GM12878 (cell line): ENCODE data around the gene ANXA3. TPM values are rescaled to one million over a fixed set of nuclear protein-coding genes. Genes with fewer than 3 reads are reported as not detected.

Experiments
- BACH1 ChIP-seq: fragments of 450-650 bp; IDR thresholded peaks from 2 replicates; pipeline ENCODE4 v1.6.1; 2017; ENCODE audit warnings: mild to moderate bottlenecking, borderline replicate concordance
- FOS ChIP-seq: IDR thresholded peaks from 3 replicates; pipeline ENCODE4 v1.6.1; 2011; ENCODE audit warnings: borderline replicate concordance; ENCODE audit not compliant: insufficient read length; ENCODE audit errors: extremely low read depth
- HDGF ChIP-seq: fragments of 450-650 bp; IDR thresholded peaks from 2 replicates; pipeline ENCODE4 v1.6.1; 2016; ENCODE audit warnings: antibody characterized with exemption
- PAX5 ChIP-seq: IDR thresholded peaks from 2 replicates; pipeline ENCODE4 v1.6.1; 2011; ENCODE audit warnings: low read depth, low read length, borderline replicate concordance
- POLR2AphosphoS5 ChIP-seq: IDR thresholded peaks from 2 replicates; pipeline ENCODE4 v1.6.1; 2011; ENCODE audit warnings: mild to moderate bottlenecking, low read length, inconsistent platforms
- SIX5 ChIP-seq: IDR thresholded peaks from 2 replicates; pipeline ENCODE4 v1.6.1; 2011; ENCODE audit warnings: mild to moderate bottlenecking, low read depth, low read length, moderate library complexity; ENCODE audit not compliant: severe bottlenecking
- SMC3 ChIP-seq: IDR thresholded peaks from 2 replicates; pipeline ENCODE4 v1.6.1; 2011; ENCODE audit warnings: low read length, improper control_type of control experiment, borderline replicate concordance
- STAT3 ChIP-seq: IDR thresholded peaks from 2 replicates; pipeline ENCODE4 v1.6.1; 2011; ENCODE audit warnings: low read depth, low read length, improper control_type of control experiment
- TCF7 ChIP-seq: IDR thresholded peaks from 2 replicates; pipeline ENCODE4 v1.6.1; 2014; ENCODE audit warnings: antibody characterized with exemption, borderline replicate concordance
- polyA plus RNA-seq, 11 experiments: library from polyadenylated mRNA; depleted of rRNA in 4 of 11; unstranded in 6 of 11; stranded (reverse) in 5 of 11; fragments of >200 nt; fragmentation: Nextera tagmentation in 4 of 11; fragmentation: Illumina TruSeq in 1 of 11; extraction: Ambion mirVana in 4 of 11; extraction: Trizol in 1 of 11; gene quantifications; 1 replicate in 1 of 11; 2 replicates in 10 of 11; pipeline versions ENCODE4 v1.2.1 to v1.2.3, GENCODE V29; 2011 to 2016; ENCODE audit warnings: inconsistent platforms in 2 of 11, missing spikeins in 2 of 11, low read depth in 1 of 11
- total RNA-seq, 4 experiments: library from RNA; depleted of rRNA in 3 of 4; stranded (reverse); fragments of >200 nt in 3 of 4; fragmentation: Illumina TruSeq in 1 of 4; extraction: Trizol in 1 of 4; gene quantifications; 2 replicates each; pipeline versions ENCODE4 v1.2.1 to v1.2.3, GENCODE V29; 2013 to 2021
- TF ChIP-seq, protein P1 (sequence below): fragments of 450-650 bp; IDR thresholded peaks from 2 replicates; pipeline ENCODE4 v1.6.1; 2016; ENCODE audit warnings: mild to moderate bottlenecking
- TF ChIP-seq, protein P2 (sequence below): IDR thresholded peaks from 2 replicates; pipeline ENCODE4 v1.6.1; 2012; ENCODE audit warnings: improper control_type of control experiment, low read depth, low read length; ENCODE audit not compliant: insufficient replicate concordance
- TF ChIP-seq, protein P3 (sequence below): IDR thresholded peaks from 2 replicates; pipeline ENCODE4 v1.6.1; 2012; ENCODE audit warnings: low read depth, low read length, improper control_type of control experiment
- TF ChIP-seq, protein P4 (sequence below): fragments of 450-650 bp; IDR thresholded peaks from 2 replicates; pipeline ENCODE4 v1.6.1; 2014; ENCODE audit warnings: mild to moderate bottlenecking
- TF ChIP-seq, protein P5 (sequence below): fragments of 450-650 bp; conservative IDR thresholded peaks from 2 replicates; pipeline ENCODE4 v1.6.1; 2017; ENCODE audit warnings: mild to moderate bottlenecking, moderate library complexity
- TF ChIP-seq, protein P6 (sequence below): IDR thresholded peaks from 2 replicates; pipeline ENCODE4 v1.6.1; 2012; ENCODE audit warnings: low read depth, low read length, improper control_type of control experiment
- TF ChIP-seq, protein P7 (sequence below): fragments of 150-350 bp; IDR thresholded peaks from 2 replicates; pipeline ENCODE4 v1.6.1; 2014; ENCODE audit warnings: mild to moderate bottlenecking, low read depth, low read length

The ANXA3 gene
- total and polyA plus RNA-seq, 10 of the 15 experiments (the other 5 are each of a cell fraction or from before 2014, with no cell fraction given) = 0.28 to 14.7 (median 0.91) TPM

DNA sequence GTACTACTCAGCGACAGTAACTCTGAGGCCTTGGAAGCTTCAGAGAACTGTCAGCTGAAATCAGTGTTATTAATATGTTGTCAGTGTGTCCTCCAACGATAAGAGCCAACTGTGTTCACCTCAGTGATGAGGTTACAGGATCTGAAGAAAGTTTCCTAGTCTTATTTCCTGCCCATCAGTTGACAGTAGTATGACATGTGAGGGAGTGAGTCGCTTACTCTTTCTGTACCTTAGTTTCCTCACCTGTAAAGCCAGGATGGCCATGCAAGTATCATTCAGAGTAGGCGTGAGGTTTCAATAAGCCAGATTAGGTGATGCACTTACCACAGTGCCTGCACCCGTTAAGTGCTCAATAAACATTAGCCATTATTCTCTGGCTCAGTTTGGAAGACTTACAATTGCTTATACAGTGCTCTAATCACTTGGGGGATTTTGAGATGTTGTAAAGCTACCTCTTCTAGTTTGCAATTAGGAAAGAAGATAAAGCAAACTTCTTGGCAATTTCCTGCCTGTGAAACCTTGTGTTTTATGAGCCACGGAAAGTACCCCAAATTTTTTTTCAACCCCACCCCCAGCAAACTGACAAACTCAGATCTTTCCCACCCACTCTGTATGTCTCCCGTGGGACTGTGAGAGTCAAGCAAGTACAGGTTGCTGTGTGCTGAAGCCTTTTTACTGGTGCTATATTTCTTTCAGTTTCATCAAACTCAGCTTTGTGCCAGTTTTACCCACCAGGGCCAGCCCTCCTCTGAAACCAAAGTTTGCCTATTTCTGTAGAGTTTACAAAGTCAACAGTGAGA, 62.2 kb downstream of the ANXA3 start (continued):
- TF ChIP-seq, protein P1, sequence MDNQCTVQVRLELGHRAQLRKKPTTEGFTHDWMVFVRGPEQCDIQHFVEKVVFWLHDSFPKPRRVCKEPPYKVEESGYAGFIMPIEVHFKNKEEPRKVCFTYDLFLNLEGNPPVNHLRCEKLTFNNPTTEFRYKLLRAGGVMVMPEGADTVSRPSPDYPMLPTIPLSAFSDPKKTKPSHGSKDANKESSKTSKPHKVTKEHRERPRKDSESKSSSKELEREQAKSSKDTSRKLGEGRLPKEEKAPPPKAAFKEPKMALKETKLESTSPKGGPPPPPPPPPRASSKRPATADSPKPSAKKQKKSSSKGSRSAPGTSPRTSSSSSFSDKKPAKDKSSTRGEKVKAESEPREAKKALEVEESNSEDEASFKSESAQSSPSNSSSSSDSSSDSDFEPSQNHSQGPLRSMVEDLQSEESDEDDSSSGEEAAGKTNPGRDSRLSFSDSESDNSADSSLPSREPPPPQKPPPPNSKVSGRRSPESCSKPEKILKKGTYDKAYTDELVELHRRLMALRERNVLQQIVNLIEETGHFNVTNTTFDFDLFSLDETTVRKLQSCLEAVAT = no peak; the same call in 1 of the 2 replicates
- TF ChIP-seq STAT3 (peak; percentile 70; the same call in 1 of the 2 replicates), SIX5 (no peak), HDGF (no peak), SMC3 (peak; percentile 20; the same call in 1 of the 2 replicates), TCF7 (no peak), PAX5 (peak; percentile 67), POLR2AphosphoS5 (no peak), FOS (no peak), BACH1 (no peak)
- TF ChIP-seq, protein P2, sequence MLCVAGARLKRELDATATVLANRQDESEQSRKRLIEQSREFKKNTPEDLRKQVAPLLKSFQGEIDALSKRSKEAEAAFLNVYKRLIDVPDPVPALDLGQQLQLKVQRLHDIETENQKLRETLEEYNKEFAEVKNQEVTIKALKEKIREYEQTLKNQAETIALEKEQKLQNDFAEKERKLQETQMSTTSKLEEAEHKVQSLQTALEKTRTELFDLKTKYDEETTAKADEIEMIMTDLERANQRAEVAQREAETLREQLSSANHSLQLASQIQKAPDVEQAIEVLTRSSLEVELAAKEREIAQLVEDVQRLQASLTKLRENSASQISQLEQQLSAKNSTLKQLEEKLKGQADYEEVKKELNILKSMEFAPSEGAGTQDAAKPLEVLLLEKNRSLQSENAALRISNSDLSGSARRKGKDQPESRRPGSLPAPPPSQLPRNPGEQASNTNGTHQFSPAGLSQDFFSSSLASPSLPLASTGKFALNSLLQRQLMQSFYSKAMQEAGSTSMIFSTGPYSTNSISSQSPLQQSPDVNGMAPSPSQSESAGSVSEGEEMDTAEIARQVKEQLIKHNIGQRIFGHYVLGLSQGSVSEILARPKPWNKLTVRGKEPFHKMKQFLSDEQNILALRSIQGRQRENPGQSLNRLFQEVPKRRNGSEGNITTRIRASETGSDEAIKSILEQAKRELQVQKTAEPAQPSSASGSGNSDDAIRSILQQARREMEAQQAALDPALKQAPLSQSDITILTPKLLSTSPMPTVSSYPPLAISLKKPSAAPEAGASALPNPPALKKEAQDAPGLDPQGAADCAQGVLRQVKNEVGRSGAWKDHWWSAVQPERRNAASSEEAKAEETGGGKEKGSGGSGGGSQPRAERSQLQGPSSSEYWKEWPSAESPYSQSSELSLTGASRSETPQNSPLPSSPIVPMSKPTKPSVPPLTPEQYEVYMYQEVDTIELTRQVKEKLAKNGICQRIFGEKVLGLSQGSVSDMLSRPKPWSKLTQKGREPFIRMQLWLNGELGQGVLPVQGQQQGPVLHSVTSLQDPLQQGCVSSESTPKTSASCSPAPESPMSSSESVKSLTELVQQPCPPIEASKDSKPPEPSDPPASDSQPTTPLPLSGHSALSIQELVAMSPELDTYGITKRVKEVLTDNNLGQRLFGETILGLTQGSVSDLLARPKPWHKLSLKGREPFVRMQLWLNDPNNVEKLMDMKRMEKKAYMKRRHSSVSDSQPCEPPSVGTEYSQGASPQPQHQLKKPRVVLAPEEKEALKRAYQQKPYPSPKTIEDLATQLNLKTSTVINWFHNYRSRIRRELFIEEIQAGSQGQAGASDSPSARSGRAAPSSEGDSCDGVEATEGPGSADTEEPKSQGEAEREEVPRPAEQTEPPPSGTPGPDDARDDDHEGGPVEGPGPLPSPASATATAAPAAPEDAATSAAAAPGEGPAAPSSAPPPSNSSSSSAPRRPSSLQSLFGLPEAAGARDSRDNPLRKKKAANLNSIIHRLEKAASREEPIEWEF = peak; percentile 88
- TF ChIP-seq, protein P3, sequence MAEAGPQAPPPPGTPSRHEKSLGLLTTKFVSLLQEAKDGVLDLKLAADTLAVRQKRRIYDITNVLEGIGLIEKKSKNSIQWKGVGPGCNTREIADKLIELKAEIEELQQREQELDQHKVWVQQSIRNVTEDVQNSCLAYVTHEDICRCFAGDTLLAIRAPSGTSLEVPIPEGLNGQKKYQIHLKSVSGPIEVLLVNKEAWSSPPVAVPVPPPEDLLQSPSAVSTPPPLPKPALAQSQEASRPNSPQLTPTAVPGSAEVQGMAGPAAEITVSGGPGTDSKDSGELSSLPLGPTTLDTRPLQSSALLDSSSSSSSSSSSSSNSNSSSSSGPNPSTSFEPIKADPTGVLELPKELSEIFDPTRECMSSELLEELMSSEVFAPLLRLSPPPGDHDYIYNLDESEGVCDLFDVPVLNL = no peak
- TF ChIP-seq, protein P4, sequence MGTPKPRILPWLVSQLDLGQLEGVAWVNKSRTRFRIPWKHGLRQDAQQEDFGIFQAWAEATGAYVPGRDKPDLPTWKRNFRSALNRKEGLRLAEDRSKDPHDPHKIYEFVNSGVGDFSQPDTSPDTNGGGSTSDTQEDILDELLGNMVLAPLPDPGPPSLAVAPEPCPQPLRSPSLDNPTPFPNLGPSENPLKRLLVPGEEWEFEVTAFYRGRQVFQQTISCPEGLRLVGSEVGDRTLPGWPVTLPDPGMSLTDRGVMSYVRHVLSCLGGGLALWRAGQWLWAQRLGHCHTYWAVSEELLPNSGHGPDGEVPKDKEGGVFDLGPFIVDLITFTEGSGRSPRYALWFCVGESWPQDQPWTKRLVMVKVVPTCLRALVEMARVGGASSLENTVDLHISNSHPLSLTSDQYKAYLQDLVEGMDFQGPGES = no peak
- TF ChIP-seq, protein P5, sequence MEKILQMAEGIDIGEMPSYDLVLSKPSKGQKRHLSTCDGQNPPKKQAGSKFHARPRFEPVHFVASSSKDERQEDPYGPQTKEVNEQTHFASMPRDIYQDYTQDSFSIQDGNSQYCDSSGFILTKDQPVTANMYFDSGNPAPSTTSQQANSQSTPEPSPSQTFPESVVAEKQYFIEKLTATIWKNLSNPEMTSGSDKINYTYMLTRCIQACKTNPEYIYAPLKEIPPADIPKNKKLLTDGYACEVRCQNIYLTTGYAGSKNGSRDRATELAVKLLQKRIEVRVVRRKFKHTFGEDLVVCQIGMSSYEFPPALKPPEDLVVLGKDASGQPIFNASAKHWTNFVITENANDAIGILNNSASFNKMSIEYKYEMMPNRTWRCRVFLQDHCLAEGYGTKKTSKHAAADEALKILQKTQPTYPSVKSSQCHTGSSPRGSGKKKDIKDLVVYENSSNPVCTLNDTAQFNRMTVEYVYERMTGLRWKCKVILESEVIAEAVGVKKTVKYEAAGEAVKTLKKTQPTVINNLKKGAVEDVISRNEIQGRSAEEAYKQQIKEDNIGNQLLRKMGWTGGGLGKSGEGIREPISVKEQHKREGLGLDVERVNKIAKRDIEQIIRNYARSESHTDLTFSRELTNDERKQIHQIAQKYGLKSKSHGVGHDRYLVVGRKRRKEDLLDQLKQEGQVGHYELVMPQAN = no peak
- TF ChIP-seq, protein P6, sequence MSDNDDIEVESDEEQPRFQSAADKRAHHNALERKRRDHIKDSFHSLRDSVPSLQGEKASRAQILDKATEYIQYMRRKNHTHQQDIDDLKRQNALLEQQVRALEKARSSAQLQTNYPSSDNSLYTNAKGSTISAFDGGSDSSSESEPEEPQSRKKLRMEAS = no peak
- TF ChIP-seq, protein P7, sequence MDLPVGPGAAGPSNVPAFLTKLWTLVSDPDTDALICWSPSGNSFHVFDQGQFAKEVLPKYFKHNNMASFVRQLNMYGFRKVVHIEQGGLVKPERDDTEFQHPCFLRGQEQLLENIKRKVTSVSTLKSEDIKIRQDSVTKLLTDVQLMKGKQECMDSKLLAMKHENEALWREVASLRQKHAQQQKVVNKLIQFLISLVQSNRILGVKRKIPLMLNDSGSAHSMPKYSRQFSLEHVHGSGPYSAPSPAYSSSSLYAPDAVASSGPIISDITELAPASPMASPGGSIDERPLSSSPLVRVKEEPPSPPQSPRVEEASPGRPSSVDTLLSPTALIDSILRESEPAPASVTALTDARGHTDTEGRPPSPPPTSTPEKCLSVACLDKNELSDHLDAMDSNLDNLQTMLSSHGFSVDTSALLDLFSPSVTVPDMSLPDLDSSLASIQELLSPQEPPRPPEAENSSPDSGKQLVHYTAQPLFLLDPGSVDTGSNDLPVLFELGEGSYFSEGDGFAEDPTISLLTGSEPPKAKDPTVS = no peak
